Fibroblast of villous mesenchyme (primary cell): ENCODE measurements around the gene CDC123. TPM values are rescaled to one million over a fixed set of nuclear protein-coding genes. Genes with fewer than 3 reads are reported as not detected.

ENCODE experiments used
- DNase-seq: peaks from one replicate; pipeline ENCODE4 v3.0.0-alpha.2; 2010; ENCODE audit warnings: low read depth
- H3K4me3 ChIP-seq: 2 replicates; pipeline ENCODE4 v1.5.1; 2011; ENCODE audit warnings: low read depth, mild to moderate bottlenecking, low read length
- CTCF ChIP-seq: IDR thresholded peaks from 2 replicates; pipeline ENCODE4 v1.5.1; 2012; ENCODE audit warnings: low read depth, mild to moderate bottlenecking, low read length; ENCODE audit not compliant: insufficient read depth
- total RNA-seq: library from RNA; depleted of rRNA; stranded (reverse); fragments of >200 nt; gene quantifications from 2 replicates; pipeline ENCODE4 v1.2.3, GENCODE V29; 2012

Gene CDC123
- total RNA-seq, 1 donor: 143 TPM

GRCh38 chr10:12299222-12299965 lies 103.4 kb downstream of the CDC123 start:
- H3K4me3 ChIP-seq: no peak overlapping the region
- no peak for TF ChIP-seq CTCF
- no peak for DNase-seq

Other genes starting within 250 kb of the CDC123 start
- 14.2 and 19.0 TPM in 2 replicates for gene UPF2, start 153.4 kb upstream of the CDC123 start, total RNA-seq
- 20.6 and 30.7 TPM in 2 replicates for gene DHTKD1, start 127.2 kb upstream of the CDC123 start, total RNA-seq
- 12.9 and 16.0 TPM in 2 replicates for gene SEC61A2, start 66.5 kb upstream of the CDC123 start, total RNA-seq
- 59.2 and 64.1 TPM in 2 replicates for gene NUDT5, start 297 bp upstream of the CDC123 start, total RNA-seq
- 1.3 and 1.9 TPM in 2 replicates for gene CAMK1D, start 153.4 kb downstream of the CDC123 start, total RNA-seq